NK-92 treated with Interleukin-12 subunit alpha and Interleukin-12 subunit beta, amount 100 ng/mL, for 24 hours (cell line): ENCODE results near the gene SCN3A.

ENCODE experiments used
- DNase-seq: peaks from one replicate; lab custom pipeline; 2025; lab: John Stamatoyannopoulos, UW

SCN3A gene

DNA sequence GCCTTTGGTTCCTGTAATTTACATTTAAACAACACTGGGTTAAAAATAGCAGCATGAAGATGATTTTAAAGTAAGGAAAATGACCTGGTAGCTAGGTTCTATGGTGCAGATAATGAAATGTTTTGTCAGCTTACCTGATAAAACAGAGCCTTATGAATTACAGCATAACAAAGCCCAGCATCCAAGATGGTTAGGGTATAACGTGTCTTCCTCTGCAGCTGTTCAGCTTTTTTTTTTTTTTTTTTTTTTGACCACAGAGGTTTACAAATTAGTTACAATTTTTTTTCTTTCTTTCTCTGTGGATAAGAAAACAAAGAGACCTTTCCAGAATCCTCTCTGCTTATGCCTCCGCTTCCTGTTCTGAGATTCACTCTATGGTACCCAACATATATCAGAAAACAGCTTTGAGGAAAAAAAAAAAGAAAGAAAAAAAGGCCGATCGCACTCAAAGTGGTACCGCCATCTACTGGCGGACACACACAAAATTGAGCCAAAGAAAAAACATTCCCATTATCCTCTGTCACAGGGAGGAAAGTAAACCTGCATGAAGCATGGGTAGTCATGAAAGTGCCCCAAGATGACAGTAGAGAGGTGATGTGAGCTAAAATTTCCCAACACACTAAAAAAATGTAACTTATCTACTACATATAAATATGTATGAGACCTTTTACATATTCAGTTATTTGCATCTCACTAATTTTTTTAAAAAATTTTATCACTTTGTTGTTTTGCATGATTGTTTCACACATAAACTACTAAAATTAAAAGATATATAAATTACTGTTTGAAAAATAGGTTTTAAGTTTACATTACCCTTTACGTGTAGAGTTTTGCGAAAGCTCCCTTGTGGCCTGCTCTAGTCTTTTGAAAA lies at the start of gene SCN3A:
SCN3A (minus strand) TSS at position 362 of the 871 bp plus-strand sequence. CDS start 27,656 bp downstream, outside the sequence.
- DNase-seq, result no peak

DNA sequence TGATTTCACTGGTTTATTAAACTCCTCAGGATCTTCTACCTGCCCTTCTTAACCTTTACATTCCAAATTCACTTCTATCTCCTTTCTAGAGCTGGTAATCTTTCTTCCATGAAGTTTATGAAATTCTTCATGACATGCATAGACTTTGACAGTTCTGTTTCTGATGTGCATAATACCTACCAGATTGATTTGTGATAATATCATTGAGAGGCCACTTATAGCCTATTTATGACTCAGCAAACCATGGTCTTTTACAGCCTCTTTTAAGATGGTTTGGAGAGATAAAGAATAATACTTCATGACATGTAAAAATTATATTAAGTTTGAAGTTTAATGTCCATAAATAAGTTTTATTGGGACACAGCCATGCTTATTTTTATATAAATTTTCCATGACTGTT lies 49.3 kb upstream of the SCN3A start:
- DNase-seq, result no peak

DNA sequence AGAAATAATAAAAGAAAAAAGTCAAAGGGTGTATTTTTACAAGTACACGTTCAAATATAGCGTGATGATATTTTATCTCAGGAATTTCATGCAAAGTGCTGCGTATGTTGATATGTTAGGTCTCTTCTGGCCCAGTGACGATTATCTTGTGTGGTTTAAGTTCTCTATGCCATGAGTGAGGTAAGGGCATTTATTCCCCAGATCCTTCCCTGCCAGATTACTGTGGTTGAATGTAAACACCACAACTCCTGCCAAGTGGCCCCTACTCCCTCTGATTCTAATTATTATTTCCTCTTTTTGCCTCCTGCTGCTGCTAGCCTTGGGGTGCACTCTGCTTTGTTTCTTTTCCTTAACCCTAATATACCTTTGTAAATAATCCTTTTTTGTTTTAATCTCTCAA lies 47.5 kb upstream of the SCN3A start:
- no peak for DNase-seq

DNA sequence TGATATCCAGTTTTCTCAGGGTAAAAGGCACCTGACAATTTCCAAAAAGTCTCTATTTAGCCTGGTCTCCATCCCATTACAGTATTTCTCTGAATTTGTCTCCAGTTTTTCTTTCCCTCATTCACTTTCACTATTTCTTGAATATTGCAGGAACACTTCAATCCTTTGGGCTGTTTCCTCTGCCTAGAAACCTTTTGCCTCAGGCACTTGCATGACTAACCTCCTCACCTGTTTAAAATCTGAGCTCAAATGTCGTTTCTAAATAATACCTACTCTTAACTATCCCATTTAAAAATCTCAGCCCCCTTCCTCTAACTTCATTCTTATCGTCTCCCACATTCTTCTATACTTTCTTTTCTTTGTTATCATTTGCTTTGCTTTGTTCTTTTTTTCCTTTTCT lies 44.4 kb upstream of the SCN3A start:
- DNase-seq, result no peak

- DNase-seq, result no peak
These were observed 41.4 kb upstream of the SCN3A start for GRCh38 chr2:165245081-165245793.

- DNase-seq, result no peak
These were observed 37.1 kb upstream of the SCN3A start for GRCh38 chr2:165240916-165241315.

DNA sequence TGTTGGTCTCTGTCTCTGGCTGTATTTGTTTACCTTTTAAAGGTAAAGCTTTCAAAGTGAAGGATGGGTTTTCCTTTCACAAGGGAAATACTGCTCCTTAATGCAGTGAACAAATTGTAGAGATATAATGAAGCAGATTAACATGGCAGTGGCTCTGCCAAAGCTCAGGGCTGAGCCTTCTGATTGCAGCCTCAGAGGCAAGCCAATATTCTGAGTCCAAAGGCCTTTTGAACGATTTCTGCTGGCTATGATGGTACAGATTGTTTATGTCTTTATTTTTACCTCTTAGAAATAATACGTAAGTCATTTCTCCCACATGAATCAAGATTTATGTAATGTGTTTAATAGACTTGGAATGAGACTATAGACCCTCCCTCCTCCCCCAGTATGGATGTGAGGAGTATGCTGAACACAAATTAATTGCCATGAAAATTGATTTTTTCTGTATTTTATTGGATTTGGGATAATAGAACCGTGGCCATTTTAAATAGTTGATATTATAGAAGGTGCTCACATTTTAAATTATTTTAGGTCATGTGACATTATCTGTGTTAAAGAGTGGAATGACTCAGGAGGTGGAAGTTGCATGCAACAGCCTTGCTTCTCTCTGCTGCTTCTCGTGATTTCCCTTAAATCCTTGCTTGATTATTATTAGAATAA lies 36.1 kb upstream of the SCN3A start:
- DNase-seq, result no peak

DNA sequence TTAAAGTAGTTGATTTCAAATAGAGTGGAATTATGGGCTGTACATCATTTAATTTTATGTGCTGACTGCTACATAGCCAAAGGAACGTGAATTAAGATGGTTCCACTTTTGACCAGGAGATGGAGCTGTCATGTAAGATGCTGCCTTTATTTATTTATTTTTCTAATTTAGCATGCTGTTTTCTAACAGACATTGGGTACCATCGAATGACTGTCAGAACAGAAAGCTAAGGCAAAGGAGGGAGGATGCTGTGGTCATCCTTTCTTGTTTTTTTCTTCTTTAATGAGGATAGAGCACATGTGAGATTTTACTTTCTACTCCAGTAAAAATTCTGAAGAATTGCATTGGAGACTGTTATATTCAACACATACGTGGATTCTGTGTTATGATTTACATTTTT lies 35.4 kb upstream of the SCN3A start, which contains the start of gene SCN2A:
SCN2A (plus strand) TSS at position 185 of the 400 bp plus-strand sequence. CDS start 56,410 bp downstream, outside the sequence.
- DNase-seq, result no peak

DNA sequence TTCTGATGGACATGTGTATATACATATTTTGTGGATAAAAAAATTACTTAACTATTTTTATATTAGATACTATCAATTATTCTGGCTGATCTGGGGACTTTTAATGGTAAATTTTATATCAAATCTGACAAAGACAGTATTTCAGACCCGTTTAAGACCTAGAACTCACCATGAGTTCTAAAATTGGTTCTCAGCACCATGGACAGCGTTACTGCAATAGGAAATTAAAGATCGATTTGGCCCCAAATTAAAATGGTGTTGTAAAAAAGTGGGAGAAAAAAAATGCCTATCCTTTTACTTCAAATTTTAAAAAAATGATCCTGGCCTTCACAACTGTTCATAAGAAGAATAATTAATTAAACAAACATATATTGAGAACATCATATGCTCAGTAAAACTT lies 34.4 kb upstream of the SCN3A start:
- DNase-seq, result no peak

- no peak for DNase-seq
These were observed 33.2 kb upstream of the SCN3A start for GRCh38 chr2:165237056-165237455.

- DNase-seq, result no peak
These were observed 23.7 kb upstream of the SCN3A start for GRCh38 chr2:165227571-165227970.

GRCh38 chr2:165224941-165225340 lies 21.1 kb upstream of the SCN3A start:
- no peak for DNase-seq

GRCh38 chr2:165219481-165219880 lies 15.6 kb upstream of the SCN3A start:
- no peak for DNase-seq

GRCh38 chr2:165214093-165214492 lies 10.2 kb upstream of the SCN3A start:
- no peak for DNase-seq

DNA sequence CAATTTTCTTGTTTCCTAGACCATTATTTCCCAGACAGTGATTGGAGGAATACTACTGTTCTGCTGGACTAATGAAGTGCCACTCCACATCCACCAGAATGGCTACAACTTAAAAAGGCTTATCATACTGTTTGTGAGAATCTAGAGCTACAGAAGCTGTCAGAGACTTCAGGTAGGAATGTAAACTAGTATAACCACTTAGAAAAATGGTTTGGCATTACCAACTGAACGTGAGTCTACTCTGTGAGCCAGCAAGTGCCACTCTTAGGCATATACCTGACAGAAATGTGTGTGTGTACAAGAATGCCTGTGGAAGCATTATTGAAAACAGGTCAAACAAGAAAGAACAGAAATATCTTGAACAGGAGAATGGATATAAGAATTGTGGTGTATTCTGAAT lies 4.2 kb upstream of the SCN3A start:
- DNase-seq, result no peak

DNA sequence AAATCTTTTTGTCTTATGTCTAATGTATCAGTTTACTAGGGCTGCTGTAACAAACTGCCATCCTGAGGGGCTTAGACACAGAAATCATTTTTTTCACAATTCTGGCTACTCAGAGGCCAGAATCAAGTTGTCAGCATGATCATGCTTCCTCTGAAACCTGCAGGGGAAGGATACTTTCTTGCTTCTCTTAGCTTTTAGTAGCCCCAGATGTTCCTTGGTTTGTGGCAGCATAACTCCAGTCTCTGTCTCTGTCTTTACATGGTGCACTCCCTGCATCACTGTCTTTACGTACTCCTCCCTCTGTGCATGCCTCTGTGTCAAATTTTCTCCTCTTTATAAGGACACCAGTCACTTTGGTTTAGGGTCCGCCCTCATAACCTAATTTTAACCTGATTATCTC lies 2.0 kb upstream of the SCN3A start:
- DNase-seq, result no peak

DNA sequence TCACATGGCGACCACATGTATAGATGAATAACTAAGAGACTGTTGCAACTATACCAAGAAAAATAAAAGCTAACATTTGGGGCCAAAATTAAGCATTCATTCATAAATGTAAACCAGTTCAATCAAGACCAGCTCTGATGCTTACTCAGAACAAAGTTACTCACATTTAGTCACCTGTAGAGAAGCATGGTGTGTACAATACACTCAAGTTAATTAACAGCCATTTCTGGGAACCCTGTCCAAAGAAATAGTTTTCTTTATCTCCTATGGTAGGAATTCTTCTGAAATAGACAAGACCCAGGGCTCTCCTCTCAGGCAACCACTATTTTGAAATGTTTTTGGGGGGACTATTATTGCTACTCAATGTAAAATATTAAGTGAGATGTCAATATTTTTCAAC lies 1.6 kb downstream of the SCN3A start:
- DNase-seq, result no peak

DNA sequence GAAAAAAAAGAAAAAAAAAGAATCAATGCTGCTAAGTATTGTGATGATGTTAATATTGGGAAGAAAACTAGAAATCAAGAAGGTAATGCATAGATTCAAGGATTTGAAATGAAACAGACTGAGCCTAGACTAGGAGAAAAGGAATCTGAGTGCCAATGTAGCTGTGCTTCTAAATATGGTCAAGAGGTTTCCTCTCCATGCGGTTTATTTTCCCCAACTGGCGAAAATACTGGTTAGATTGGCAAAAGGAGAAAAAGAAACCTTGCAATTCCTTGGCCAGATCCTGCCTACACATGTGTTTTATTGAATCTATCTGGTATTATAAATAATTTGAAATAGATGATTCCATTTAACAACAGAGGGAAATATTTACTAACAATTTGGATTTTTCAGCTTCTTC lies 5.7 kb downstream of the SCN3A start:
- no peak for DNase-seq

DNA sequence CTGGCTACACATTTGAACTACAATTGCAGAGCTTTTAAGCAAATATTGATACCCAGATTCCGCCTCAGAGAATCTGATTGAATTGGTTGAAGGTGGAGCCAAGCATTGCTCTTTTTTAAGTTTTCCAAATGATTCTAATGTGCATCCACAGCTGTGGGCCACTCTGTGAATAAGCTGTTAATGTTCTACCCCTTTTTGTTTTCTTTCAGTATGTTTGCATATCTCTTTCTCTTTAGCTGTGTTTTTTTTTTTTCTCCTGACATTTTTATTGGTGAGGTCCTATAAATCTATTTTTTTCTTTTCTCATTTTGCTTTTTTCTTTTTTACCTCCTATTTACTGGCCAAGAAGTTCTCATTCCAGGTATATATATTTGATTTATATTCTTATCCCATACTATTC lies 6.5 kb downstream of the SCN3A start:
- no peak for DNase-seq

- no peak for DNase-seq
These were observed 7.4 kb downstream of the SCN3A start for GRCh38 chr2:165196411-165196810.

DNA sequence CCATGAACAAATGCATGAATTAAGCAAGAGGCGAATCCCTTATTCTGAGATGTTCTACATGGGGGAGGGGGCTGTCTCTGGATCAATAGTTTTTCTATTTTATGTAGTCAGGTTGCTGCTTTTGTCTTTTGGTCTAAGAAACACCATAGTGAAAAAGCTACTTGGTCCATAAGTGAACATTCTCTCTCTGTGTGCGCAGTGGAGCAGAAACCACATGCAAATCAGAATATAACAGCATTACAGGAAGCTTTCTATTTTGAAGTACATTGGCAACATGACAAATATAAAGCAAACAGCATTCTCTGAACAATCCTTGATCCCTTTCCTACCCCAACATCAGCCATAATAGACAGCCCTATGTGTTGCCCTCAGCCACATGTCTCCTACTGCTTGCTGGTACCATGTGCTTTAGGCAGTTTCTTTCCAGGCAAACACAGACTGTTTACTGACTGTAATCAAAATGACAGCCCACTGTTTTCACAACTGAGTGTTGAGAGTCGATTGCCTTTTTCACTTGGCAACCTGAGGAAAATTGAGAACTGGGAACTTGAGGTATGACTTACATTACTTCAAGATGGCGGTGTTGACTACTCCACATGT lies 10.6 kb downstream of the SCN3A start:
- DNase-seq, result no peak

- DNase-seq, result no peak
These were observed 11.1 kb downstream of the SCN3A start for GRCh38 chr2:165192729-165193128.
